GM12872 (cell line): ENCODE data around the gene TECPR1.

ENCODE experiments used
- TF ChIP-seq, protein P1 (sequence below): IDR thresholded peaks from 3 replicates; pipeline ENCODE4 v1.5.1; 2011; ENCODE audit warnings: low read depth, mild to moderate bottlenecking, low read length, moderate library complexity; ENCODE audit not compliant: insufficient read depth

The TECPR1 gene

DNA sequence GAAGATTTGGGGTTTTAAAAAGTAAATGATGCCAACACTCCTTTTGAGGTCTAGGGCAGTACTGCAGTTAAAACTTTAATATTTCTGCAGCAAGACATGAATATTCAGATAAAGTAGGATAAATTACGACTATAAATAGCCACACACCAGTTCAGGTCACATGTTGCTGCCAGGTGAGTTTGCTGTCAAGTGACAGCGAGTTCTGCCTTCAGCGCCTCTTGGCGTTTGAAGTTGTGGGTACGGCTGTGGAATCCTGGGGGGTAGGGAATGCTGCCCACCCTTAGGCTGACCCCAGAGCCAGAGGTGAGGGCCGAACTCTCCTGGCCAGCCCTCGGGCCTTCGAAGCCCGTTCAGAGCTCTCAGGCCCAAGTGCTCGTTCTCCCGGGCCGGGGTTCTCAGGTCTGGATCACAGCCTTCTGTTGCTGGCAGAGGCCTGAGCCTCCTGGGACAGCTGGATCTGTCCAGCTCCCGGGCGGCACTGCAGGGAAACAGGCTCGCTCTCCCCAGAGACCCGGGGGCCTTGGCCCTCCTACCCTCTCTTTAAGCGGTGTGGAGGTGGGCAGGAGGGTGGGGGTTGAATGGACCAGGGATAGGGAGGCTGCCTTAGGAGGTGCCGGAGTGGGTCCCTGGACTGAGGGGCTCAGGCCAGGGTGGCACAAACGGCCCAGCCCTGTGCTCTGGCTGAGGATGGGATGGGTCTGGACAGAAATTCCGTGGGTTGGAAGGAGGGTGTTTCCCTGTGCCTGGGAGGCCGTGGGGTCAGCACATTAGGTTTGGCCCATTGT lies 34.9 kb upstream of the TECPR1 start:
- TF ChIP-seq, protein P1, sequence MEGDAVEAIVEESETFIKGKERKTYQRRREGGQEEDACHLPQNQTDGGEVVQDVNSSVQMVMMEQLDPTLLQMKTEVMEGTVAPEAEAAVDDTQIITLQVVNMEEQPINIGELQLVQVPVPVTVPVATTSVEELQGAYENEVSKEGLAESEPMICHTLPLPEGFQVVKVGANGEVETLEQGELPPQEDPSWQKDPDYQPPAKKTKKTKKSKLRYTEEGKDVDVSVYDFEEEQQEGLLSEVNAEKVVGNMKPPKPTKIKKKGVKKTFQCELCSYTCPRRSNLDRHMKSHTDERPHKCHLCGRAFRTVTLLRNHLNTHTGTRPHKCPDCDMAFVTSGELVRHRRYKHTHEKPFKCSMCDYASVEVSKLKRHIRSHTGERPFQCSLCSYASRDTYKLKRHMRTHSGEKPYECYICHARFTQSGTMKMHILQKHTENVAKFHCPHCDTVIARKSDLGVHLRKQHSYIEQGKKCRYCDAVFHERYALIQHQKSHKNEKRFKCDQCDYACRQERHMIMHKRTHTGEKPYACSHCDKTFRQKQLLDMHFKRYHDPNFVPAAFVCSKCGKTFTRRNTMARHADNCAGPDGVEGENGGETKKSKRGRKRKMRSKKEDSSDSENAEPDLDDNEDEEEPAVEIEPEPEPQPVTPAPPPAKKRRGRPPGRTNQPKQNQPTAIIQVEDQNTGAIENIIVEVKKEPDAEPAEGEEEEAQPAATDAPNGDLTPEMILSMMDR: no peak

- TF ChIP-seq, protein P1: no peak
These were observed 34.1 kb upstream of the TECPR1 start for GRCh38 chr7:98286093-98286539.

DNA sequence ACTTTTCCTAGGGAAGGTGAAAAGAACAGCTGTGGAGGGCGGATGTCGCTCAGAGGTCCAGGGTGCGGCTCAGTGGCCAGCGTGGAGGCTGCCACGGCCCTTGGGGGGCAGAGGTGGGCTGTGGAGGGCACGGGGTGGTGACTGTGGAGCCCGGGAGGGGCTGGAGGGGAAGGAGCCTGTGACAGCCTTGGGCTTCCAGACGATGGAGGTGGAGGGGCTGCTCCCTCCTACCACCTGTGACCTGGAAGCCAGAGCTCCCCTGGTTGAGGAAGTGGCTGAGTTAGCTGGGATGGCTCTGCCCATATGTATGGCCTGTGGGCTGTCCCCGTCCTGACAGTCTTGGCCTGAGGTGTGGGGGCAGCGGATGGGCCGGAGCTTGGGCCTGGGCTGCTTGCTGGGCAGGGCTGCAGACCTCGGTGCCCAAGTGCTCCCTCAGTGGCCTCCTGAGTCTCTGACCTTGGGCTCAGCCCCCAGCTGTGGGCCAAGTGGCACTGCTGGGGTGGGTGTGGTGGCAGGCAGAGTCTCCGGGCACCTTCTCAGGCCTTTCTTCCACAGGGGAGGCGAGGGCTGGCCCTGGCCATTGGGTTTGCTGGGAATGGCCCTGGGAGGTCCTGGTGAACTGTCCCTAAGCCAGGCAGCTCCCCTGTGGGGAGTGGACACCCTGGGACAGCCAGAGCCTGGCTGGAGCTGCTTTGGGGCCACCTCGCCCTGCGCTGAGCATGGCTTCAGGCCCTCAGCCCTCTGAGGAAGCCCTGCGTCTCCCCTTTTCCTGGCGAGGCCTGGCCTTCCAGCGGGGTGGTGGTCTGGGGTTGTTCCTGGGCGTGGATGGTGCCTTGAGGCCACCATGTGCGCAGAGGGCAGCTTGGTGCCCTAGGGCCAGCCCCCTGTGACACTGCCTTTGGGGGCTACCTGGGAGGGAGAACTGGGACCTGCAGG lies 33.4 kb upstream of the TECPR1 start:
- TF ChIP-seq, protein P1: no peak

DNA sequence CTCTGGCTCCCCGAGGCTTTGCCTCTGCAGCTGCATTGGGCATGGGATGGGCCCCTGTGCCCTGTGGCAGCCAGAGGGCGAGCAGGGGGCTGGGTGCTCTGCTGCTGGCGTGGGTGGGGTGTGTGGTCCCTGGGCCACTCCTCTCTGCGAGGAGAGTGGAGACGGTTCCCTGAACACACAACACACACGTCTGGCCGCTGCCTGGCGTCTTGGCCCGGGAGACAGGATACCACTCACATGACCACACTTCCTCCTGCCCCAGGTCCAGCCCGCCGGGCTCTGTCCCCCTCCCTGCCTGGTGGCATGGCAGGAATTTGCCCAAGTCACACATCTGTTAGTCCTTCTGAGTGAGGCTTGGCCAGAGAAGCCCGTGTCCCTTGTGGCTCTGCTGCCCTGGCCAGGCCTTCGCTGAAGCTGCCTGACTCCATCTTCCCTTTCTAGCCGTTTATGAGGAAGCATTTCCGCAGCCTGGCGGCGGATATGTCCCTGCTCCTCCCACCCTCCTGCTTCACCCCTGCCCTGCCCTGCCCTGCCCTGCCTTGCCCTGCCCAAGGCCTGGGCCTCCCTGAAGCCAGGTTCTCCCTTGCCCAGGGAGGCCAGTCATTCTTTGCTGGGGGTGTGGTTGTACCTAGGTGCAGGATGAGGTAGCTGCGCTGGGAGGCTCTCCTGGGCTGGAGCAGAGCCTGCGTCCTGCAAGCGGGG lies 32.5 kb upstream of the TECPR1 start:
- TF ChIP-seq, protein P1: no peak

DNA sequence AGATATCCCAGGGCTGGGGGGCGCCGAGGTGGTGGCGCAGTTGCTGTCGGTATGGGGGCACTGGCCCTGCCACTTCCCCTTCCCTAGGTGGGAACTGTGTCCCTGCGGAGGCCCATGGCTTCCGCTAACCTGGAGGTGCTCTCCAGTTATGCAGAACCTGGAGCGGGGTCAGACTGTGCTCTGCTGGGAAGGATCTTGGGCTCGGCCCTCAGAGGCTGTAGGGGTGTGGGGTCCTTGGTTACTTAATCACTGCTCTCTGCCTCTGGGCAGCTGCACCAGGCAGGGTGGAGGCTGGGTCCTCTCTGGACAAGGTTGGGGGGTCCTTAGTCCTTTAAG lies 31.8 kb upstream of the TECPR1 start:
- TF ChIP-seq, protein P1: no peak

- TF ChIP-seq, protein P1: no peak
These were observed 31.3 kb upstream of the TECPR1 start for GRCh38 chr7:98283127-98283886.
